Measurements from ENCODE around the gene WNT3A.

DNA sequence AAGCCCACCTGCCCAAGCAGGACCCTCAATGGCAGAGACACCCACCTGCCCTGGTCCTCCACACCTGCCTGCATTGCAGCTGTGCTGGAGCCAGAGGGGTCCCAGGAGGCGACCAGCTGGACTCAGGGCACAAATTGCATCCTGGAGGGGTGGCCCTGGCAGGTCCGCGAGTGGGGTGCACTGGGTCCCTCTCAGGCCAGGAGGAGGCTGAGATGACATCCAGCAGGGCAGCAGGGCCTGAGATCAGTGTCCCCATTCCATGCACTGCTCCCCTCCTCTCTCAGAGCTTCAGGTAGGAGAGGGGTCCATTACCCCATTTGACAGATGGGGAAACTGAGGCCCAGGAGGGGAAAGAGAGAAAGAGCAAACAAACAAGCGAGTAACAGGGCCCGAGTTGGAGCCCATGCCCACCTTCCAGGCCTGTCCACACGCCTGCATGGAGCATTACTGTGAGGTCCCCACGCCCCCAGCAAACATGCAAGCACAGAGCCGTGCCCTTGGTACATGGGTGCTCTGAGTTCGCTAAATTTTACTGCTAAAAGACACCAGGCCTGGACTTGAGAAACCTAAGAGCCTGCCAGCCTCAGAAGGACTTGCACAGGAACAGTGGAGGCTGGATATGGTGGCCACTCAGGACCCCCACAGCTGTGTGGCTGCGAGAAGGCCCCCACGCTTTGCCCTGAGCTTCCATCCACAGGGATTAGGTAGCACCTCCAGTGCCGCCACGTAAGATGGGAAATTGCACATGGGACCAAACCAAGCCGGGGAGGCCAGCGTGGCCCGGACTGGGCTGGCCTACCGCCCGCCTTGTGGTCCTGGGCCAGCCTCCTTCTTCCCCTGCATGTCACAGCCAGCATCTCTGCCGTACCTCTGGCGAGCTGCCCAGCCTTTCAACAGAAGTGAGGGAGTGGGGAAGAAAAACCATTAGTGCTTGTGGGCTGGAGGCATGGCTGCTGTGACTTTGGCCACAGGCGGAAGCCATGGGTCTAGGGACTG lies 7.4 kb downstream of the WNT3A start:
- TF ChIP-seq, protein P1, sequence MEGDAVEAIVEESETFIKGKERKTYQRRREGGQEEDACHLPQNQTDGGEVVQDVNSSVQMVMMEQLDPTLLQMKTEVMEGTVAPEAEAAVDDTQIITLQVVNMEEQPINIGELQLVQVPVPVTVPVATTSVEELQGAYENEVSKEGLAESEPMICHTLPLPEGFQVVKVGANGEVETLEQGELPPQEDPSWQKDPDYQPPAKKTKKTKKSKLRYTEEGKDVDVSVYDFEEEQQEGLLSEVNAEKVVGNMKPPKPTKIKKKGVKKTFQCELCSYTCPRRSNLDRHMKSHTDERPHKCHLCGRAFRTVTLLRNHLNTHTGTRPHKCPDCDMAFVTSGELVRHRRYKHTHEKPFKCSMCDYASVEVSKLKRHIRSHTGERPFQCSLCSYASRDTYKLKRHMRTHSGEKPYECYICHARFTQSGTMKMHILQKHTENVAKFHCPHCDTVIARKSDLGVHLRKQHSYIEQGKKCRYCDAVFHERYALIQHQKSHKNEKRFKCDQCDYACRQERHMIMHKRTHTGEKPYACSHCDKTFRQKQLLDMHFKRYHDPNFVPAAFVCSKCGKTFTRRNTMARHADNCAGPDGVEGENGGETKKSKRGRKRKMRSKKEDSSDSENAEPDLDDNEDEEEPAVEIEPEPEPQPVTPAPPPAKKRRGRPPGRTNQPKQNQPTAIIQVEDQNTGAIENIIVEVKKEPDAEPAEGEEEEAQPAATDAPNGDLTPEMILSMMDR (conservative IDR thresholded peaks at IDR 0.05; ENCODE audit: low read depth in 2 of 2), result no peak
- TF ChIP-seq JUNB (IDR thresholded peaks at IDR 0.05; ENCODE audit: unreplicated experiment), result no peak
- no peak for TF ChIP-seq POLR2AphosphoS5 (IDR thresholded peaks at IDR 0.05; ENCODE audit: low read depth)
- TF ChIP-seq, protein P2, sequence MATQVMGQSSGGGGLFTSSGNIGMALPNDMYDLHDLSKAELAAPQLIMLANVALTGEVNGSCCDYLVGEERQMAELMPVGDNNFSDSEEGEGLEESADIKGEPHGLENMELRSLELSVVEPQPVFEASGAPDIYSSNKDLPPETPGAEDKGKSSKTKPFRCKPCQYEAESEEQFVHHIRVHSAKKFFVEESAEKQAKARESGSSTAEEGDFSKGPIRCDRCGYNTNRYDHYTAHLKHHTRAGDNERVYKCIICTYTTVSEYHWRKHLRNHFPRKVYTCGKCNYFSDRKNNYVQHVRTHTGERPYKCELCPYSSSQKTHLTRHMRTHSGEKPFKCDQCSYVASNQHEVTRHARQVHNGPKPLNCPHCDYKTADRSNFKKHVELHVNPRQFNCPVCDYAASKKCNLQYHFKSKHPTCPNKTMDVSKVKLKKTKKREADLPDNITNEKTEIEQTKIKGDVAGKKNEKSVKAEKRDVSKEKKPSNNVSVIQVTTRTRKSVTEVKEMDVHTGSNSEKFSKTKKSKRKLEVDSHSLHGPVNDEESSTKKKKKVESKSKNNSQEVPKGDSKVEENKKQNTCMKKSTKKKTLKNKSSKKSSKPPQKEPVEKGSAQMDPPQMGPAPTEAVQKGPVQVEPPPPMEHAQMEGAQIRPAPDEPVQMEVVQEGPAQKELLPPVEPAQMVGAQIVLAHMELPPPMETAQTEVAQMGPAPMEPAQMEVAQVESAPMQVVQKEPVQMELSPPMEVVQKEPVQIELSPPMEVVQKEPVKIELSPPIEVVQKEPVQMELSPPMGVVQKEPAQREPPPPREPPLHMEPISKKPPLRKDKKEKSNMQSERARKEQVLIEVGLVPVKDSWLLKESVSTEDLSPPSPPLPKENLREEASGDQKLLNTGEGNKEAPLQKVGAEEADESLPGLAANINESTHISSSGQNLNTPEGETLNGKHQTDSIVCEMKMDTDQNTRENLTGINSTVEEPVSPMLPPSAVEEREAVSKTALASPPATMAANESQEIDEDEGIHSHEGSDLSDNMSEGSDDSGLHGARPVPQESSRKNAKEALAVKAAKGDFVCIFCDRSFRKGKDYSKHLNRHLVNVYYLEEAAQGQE (IDR thresholded peaks at IDR 0.05; ENCODE audit: unreplicated experiment), result no peak
- TF ChIP-seq CREB1 (CRISPR knock-in tag; IDR thresholded peaks at IDR 0.05; ENCODE audit: low read depth), result no peak
- TF ChIP-seq NANOG (IDR thresholded peaks at IDR 0.05; ENCODE audit: borderline replicate concordance), result no peak
- TF ChIP-seq EZH2 (IDR thresholded peaks at IDR 0.05; ENCODE audit: low read depth, unreplicated experiment), result no peak
- TF ChIP-seq EZH2phosphoT487 (IDR thresholded peaks at IDR 0.05; ENCODE audit: unreplicated experiment), result no peak
- TF ChIP-seq ZNF331 (CRISPR knock-in tag; IDR thresholded peaks at IDR 0.05; ENCODE audit: low read depth), result no peak

Measured in GM23338 (cell line).